SIG-M5 (cell line): ENCODE measurements around the gene MCF2L.
"Not testable (repeated sequence)": the region's sequence is repeated elsewhere in the genome, so short reads cannot be mapped to it uniquely, and the experiment has no call there.

Source experiments
- DNase-seq: peaks from one replicate; lab custom pipeline; 2025; lab: John Stamatoyannopoulos, UW

Gene MCF2L

GRCh38 chr13:113066142-113066455 is 97.1 kb downstream of the MCF2L start:
- no peak for DNase-seq

GRCh38 chr13:113066746-113067145 is 97.7 kb downstream of the MCF2L start:
- no peak for DNase-seq

GRCh38 chr13:113069861-113070805 is 101.1 kb downstream of the MCF2L start:
- DNase-seq = no peak

GRCh38 chr13:113070855-113071254 is 101.8 kb downstream of the MCF2L start:
- DNase-seq = no peak

GRCh38 chr13:113072376-113072775 is 103.4 kb downstream of the MCF2L start:
- DNase-seq = no peak

GRCh38 chr13:113073942-113074341 is 104.9 kb downstream of the MCF2L start:
- DNase-seq = no peak

GRCh38 chr13:113074401-113074800 is 105.4 kb downstream of the MCF2L start:
- DNase-seq = no peak

GRCh38 chr13:113074876-113075275 is 105.9 kb downstream of the MCF2L start:
- DNase-seq = no peak

- no peak for DNase-seq
Measured at GRCh38 chr13:113075711-113076110, 106.7 kb downstream of the MCF2L start.

- no peak for DNase-seq
Measured at GRCh38 chr13:113076681-113077401, 107.8 kb downstream of the MCF2L start.

- no peak for DNase-seq
Measured at GRCh38 chr13:113077566-113077952, 108.5 kb downstream of the MCF2L start.

- no peak for DNase-seq
Measured at GRCh38 chr13:113077953-113078901, 109.2 kb downstream of the MCF2L start.

- no peak for DNase-seq
Measured at GRCh38 chr13:113078902-113079780, 110.1 kb downstream of the MCF2L start.

- not testable (repeated sequence) for DNase-seq
Measured at GRCh38 chr13:113079781-113080080, 110.7 kb downstream of the MCF2L start.

GRCh38 chr13:113080361-113080831 is 111.4 kb downstream of the MCF2L start:
- DNase-seq = no peak

- DNase-seq = no peak
Measured at GRCh38 chr13:113080901-113081521, 112.0 kb downstream of the MCF2L start.

- no peak for DNase-seq
Measured at GRCh38 chr13:113082198-113083021, 113.4 kb downstream of the MCF2L start.

- DNase-seq = no peak
Measured at GRCh38 chr13:113083022-113083373, 114.0 kb downstream of the MCF2L start.

- no peak for DNase-seq
Measured at GRCh38 chr13:113083402-113084061, 114.5 kb downstream of the MCF2L start.
